Measurements from ENCODE around the gene MINDY4. TPM values are rescaled to one million over a fixed set of nuclear protein-coding genes. Genes with fewer than 3 reads are reported as not detected.

The MINDY4 gene
- total RNA-seq, 4 donors from 2014 or later: 4.6 to 14.1 (median 6.8) TPM

GRCh38 chr7:30836991-30837390, 65.8 kb downstream of the MINDY4 start:
- Histone ChIP-seq H3K27ac (no peak overlapping the region), H3K4me3 (no peak overlapping the region), H3K9me3 (peaks cover 7% of the 10 kb centered on the region in 2 donors), H3K4me1 (no peaks in the 10 kb centered on the region), H3K36me3 (peaks cover 0 to 3% (median 0%) of the 10 kb centered on the region in 4 donors), H3K27me3 (no peaks in the 10 kb centered on the region)
- DNase-seq: no peak
- intact Hi-C loops (cut with DNase I; ENCODE audit: low total_unique reads) (no loop called here), in situ Hi-C loops (cut with MboI; ENCODE audit: low pct_ligation_motif_present in 1 of 4, low pct_unique_long_range_greater_than_20kb in 1 of 4, low sequenced_read_pairs in 3 of 4) (no loop called here)
- 80 to 100% methylated on average over 2 to 7 of the region's 7 CpGs for WGBS, 2 donors (ENCODE audit: low coverage in 1 of 2)
- TF ChIP-seq POLR2AphosphoS5 (IDR thresholded peaks at IDR 0.05): no peak
- no peak for TF ChIP-seq POLR2A (IDR thresholded peaks at IDR 0.05)
- no peak for TF ChIP-seq CTCF (IDR thresholded peaks at IDR 0.05)
- no peak for TF ChIP-seq EP300 (IDR thresholded peaks at IDR 0.05; ENCODE audit: low read depth)

GRCh38 chr7:30837581-30837980, 66.4 kb downstream of the MINDY4 start:
- no peaks in the 10 kb centered on the region for H3K27me3 ChIP-seq
- TF ChIP-seq EP300 (IDR thresholded peaks at IDR 0.05; ENCODE audit: low read depth) (no peak), CTCF (IDR thresholded peaks at IDR 0.05) (no peak), POLR2A (IDR thresholded peaks at IDR 0.05) (no peak), POLR2AphosphoS5 (IDR thresholded peaks at IDR 0.05) (no peak)
- no peak overlapping the region for H3K4me3 ChIP-seq
- H3K9me3 ChIP-seq: peaks cover 7% of the 10 kb centered on the region in 2 donors
- intact Hi-C loops (cut with DNase I; ENCODE audit: low total_unique reads) (no loop called here), in situ Hi-C loops (cut with MboI; ENCODE audit: low pct_ligation_motif_present in 1 of 4, low pct_unique_long_range_greater_than_20kb in 1 of 4, low sequenced_read_pairs in 3 of 4) (no loop called here)
- WGBS, 2 donors (ENCODE audit: low coverage in 1 of 2): 86% methylated on average over 4 of the region's 4 CpGs; no CpG with 5 or more reads in 1 of the 2 donors
- no peak overlapping the region for H3K27ac ChIP-seq
- peaks cover 0 to 3% (median 0%) of the 10 kb centered on the region in 4 donors for H3K36me3 ChIP-seq
- no peaks in the 10 kb centered on the region for H3K4me1 ChIP-seq
- DNase-seq: no peak

- in situ Hi-C loops (cut with MboI; ENCODE audit: low pct_ligation_motif_present in 1 of 4, low pct_unique_long_range_greater_than_20kb in 1 of 4, low sequenced_read_pairs in 3 of 4): no loop called here
- H3K27ac ChIP-seq: no peak overlapping the region
- no peak overlapping the region for H3K4me3 ChIP-seq
- no peaks in the 10 kb centered on the region for H3K4me1 ChIP-seq
- WGBS, 2 donors (ENCODE audit: low coverage in 1 of 2): 95% methylated on average over 3 to 5 of the region's 5 CpGs
- H3K9me3 ChIP-seq: peaks cover 7% of the 10 kb centered on the region in 2 donors
- intact Hi-C loops (cut with DNase I; ENCODE audit: low total_unique reads): no loop called here
- H3K36me3 ChIP-seq: peaks cover 0 to 3% (median 0%) of the 10 kb centered on the region in 4 donors
- no peak for DNase-seq
- TF ChIP-seq CTCF (IDR thresholded peaks at IDR 0.05) (no peak), EP300 (IDR thresholded peaks at IDR 0.05; ENCODE audit: low read depth) (no peak), POLR2A (IDR thresholded peaks at IDR 0.05) (no peak), POLR2AphosphoS5 (IDR thresholded peaks at IDR 0.05) (no peak)
- H3K27me3 ChIP-seq: no peaks in the 10 kb centered on the region
Measured at GRCh38 chr7:30838008-30838407, 66.8 kb downstream of the MINDY4 start.

- DNase-seq: no peak
- intact Hi-C loops (cut with DNase I; ENCODE audit: low total_unique reads) (no loop called here), in situ Hi-C loops (cut with MboI; ENCODE audit: low pct_ligation_motif_present in 1 of 4, low pct_unique_long_range_greater_than_20kb in 1 of 4, low sequenced_read_pairs in 3 of 4) (no loop called here)
- Histone ChIP-seq H3K27me3 (no peaks in the 10 kb centered on the region), H3K4me3 (no peak overlapping the region), H3K36me3 (no peaks in the 10 kb centered on the region), H3K4me1 (peaks cover 0 to 2% (median under 1%) of the 10 kb centered on the region in 4 donors), H3K9me3 (no peaks in the 10 kb centered on the region), H3K27ac (no peak overlapping the region)
- WGBS, 2 donors (ENCODE audit: low coverage in 1 of 2): 97 to 100% methylated on average over 2 to 6 of the region's 6 CpGs
- TF ChIP-seq POLR2AphosphoS5 (IDR thresholded peaks at IDR 0.05) (no peak), POLR2A (IDR thresholded peaks at IDR 0.05) (no peak), CTCF (IDR thresholded peaks at IDR 0.05) (no peak), EP300 (IDR thresholded peaks at IDR 0.05; ENCODE audit: low read depth) (no peak)
Measured at GRCh38 chr7:30840141-30841024, 69.2 kb downstream of the MINDY4 start.

Data from transverse colon (tissue), 4 donors.